Stimulated activated CD4-positive, alpha-beta T cell treated with anti-CD3 and anti-CD28 coated beads, Interleukin-1b, Interleukin-23, amount 100 ng/mL, for 48 hours (primary cell): ENCODE results near the gene CELA2B.
A peak's percentile ranks its signal among the peaks of the same experiment; 100 is the strongest.
"Not testable (repeated sequence)": the region's sequence is repeated elsewhere in the genome, so short reads cannot be mapped to it uniquely, and the experiment has no call there.

Experiments
- DNase-seq: peaks from one replicate; pipeline ENCODE4 v3.0.0-alpha.2; 2020

CELA2B gene

GRCh38 chr1:15475752-15476314 is at the start of gene CELA2B:
TSS of gene CELA2B (plus strand) at chr1:15476104. CDS start at chr1:15476126, 22 bp downstream.
- no peak for DNase-seq

- DNase-seq, result no peak
These were observed 49.2 kb upstream of the CELA2B start for GRCh38 chr1:15426492-15427279.

GRCh38 chr1:15427280-15427666 is 48.6 kb upstream of the CELA2B start:
- DNase-seq, result no peak

- not testable (repeated sequence) for DNase-seq
These were observed 47.7 kb upstream of the CELA2B start for GRCh38 chr1:15428252-15428651.

GRCh38 chr1:15428815-15429435 is 47.0 kb upstream of the CELA2B start:
- DNase-seq, result no peak

- DNase-seq, result no peak
These were observed 46.2 kb upstream of the CELA2B start for GRCh38 chr1:15429701-15430149.

GRCh38 chr1:15430787-15431570 is 44.9 kb upstream of the CELA2B start:
- DNase-seq, result peak; percentile 67

GRCh38 chr1:15431571-15431948 is 44.3 kb upstream of the CELA2B start:
- no peak for DNase-seq

- DNase-seq, result no peak
These were observed 43.6 kb upstream of the CELA2B start for GRCh38 chr1:15432324-15432723.

GRCh38 chr1:15433471-15433870 is 42.4 kb upstream of the CELA2B start:
- DNase-seq, result no peak

- not testable (repeated sequence) for DNase-seq
These were observed 41.2 kb upstream of the CELA2B start for GRCh38 chr1:15434739-15435138.

- no peak for DNase-seq
These were observed 40.4 kb upstream of the CELA2B start for GRCh38 chr1:15435239-15436077.

- no peak for DNase-seq
These were observed 38.9 kb upstream of the CELA2B start for GRCh38 chr1:15436881-15437442.

- DNase-seq, result no peak
These were observed 36.6 kb upstream of the CELA2B start for GRCh38 chr1:15439325-15439724.

- DNase-seq, result no peak
These were observed 35.5 kb upstream of the CELA2B start for GRCh38 chr1:15440357-15440756.

GRCh38 chr1:15441247-15441646 is 34.7 kb upstream of the CELA2B start:
- no peak for DNase-seq

GRCh38 chr1:15442119-15442518 is 33.8 kb upstream of the CELA2B start:
- DNase-seq, result no peak

GRCh38 chr1:15442759-15443158 is 33.1 kb upstream of the CELA2B start:
- DNase-seq, result no peak

- DNase-seq, result no peak
These were observed 32.6 kb upstream of the CELA2B start for GRCh38 chr1:15443281-15443680.

GRCh38 chr1:15444468-15445389 is 31.2 kb upstream of the CELA2B start:
- no peak for DNase-seq
